ENCODE data around the gene ARSH.
"Not testable (repeated sequence)": the region's sequence is repeated elsewhere in the genome, so short reads cannot be mapped to it uniquely, and the experiment has no call there.

ARSH gene

GRCh38 chrX:3026074-3026815 lies 19.9 kb downstream of the ARSH start:
- in situ Hi-C loops (cut with MboI; ENCODE audit: low pct_unique_long_range_greater_than_20kb, low sequenced_read_pairs), result no loop called here

DNA sequence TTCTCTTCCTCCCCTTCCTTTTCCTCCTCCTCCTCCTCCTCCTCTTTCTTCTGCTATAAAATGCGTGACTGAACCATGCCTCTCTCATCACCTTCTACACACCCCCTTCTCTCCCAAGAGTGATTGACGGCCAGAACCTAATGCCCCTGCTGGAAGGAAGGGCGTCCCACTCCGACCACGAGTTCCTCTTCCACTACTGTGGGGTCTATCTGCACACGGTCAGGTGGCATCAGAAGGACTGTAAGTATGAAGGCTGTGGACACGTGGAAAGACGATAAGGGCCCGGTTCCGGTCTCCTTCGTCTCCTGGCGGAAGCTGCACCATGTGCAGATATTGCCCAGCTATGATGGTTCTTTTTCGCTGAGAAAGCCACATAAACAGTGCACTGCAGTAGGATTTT lies 22.8 kb downstream of the ARSH start:
- in situ Hi-C loops (cut with MboI; ENCODE audit: low pct_unique_long_range_greater_than_20kb, low sequenced_read_pairs), result no loop called here

More at GRCh38 chrX:3026074-3026815, 19.9 kb downstream of the ARSH start:
- peak; percentile 5 for DNase-seq

GRCh38 chrX:3037218-3037617 lies 30.9 kb downstream of the ARSH start:
- in situ Hi-C loops (cut with MboI; ENCODE audit: low pct_unique_long_range_greater_than_20kb, low sequenced_read_pairs), result no loop called here
- DNase-seq, result peak; percentile 30

More for the DNA sequence above, 22.8 kb downstream of the ARSH start:
- DNase-seq, result peak; percentile 20

DNA sequence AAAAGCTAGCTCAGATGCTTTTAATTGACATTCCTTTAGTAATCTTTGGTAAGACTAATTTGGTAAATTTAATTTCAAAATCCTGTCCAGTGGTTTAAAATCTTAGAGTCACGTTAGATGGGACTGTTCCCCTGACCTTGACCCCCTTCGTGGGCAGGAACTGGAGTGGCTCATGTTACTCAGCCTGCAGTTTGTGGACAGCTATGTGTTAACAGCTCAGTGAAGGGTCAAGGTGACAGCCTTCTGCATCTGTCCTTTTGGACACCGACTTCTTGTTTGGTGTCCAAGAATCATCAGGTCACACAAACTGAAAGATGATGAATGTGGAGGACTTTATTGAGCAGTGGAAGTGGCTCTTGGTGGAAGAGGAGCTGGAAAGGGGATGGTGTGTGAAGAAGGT lies 37.9 kb downstream of the ARSH start:
- in situ Hi-C loops (cut with MboI; ENCODE audit: low pct_unique_long_range_greater_than_20kb, low sequenced_read_pairs), result no loop called here
- DNase-seq, result no peak

DNA sequence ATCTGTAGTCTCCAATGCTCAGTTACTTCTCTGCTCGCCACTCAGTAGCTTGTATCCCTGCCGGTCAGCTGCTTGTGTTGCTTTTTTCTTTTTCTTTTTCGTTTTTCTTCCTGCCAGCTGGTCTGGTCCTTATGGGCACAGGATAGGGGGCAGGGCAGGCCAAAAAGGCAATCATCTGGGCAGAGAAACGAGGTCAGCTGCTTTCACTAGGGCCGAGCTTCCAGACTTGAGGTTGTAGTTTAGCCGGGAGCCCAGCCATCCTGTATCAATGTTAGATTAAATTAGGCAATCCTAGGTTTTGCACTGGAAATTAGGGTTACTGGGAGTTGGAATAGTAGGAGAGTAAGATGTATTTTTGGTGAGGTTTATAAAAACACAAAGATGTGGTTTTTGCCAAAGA lies 38.3 kb downstream of the ARSH start:
- in situ Hi-C loops (cut with MboI; ENCODE audit: low pct_unique_long_range_greater_than_20kb, low sequenced_read_pairs), result no loop called here
- no peak for DNase-seq

GRCh38 chrX:3046253-3047240 lies 40.2 kb downstream of the ARSH start:
- in situ Hi-C loops (cut with MboI; ENCODE audit: low pct_unique_long_range_greater_than_20kb, low sequenced_read_pairs), result no loop called here
- no peak for DNase-seq

GRCh38 chrX:3050523-3051175 lies 44.3 kb downstream of the ARSH start:
- in situ Hi-C loops (cut with MboI; ENCODE audit: low pct_unique_long_range_greater_than_20kb, low sequenced_read_pairs); DNase-seq: not testable (repeated sequence)

- no peak for DNase-seq
- in situ Hi-C loops (cut with MboI; ENCODE audit: low pct_unique_long_range_greater_than_20kb, low sequenced_read_pairs), result no loop called here
These were observed 46.5 kb downstream of the ARSH start for GRCh38 chrX:3052860-3053259.

- DNase-seq, result no peak
- in situ Hi-C loops (cut with MboI; ENCODE audit: low pct_unique_long_range_greater_than_20kb, low sequenced_read_pairs), result no loop called here
These were observed 60.2 kb downstream of the ARSH start for GRCh38 chrX:3066555-3066954.

- in situ Hi-C loops (cut with MboI; ENCODE audit: low pct_unique_long_range_greater_than_20kb, low sequenced_read_pairs), result no loop called here
- DNase-seq, result no peak
These were observed 69.6 kb downstream of the ARSH start for GRCh38 chrX:3075959-3076358.

DNA sequence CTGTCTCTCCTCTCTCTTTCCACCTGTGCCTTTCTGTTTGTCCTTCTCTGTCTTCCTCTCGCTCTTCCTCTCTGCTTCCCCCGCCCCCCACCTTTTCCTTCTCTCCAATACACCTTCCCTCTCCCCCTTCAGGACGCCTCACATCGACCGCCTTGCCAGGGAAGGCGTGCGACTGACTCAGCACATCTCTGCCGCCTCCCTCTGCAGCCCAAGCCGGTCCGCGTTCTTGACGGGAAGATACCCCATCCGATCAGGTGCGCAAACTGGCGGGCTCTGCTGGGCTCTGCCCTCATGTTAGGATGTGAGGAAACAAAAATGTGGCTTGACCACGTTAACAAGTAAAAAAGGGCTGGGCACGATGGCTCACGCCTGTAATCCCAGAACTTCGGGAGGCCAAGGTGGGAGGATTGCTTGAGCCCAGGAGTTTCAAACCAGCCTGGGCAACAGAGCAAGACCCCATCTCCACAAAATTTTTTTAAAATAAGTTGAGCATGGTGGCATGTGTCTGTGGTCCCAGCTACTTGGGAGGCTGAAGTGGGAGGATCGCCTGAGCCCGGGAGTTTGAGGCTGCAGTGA lies 70.2 kb downstream of the ARSH start:
- DNase-seq, result no peak
- in situ Hi-C loops (cut with MboI; ENCODE audit: low pct_unique_long_range_greater_than_20kb, low sequenced_read_pairs), result no loop called here
